A673 (cell line): ENCODE measurements around the gene GPR61. TPM values are rescaled to one million over a fixed set of nuclear protein-coding genes. Genes with fewer than 3 reads are reported as not detected.

Source experiments
- BruUV-seq: library from RNA; stranded (reverse); fragments of 400-500 nt; replicated peaks from 2 replicates; lab custom pipeline; 2021; lab: Mats Ljungman, UMichigan
- CTCF ChIA-PET: fragments of 300-600 bp; sonication (Branson Sonifier 250); formaldehyde crosslinking; loops from one replicate; lab custom pipeline; 2022; ENCODE audit warnings: antibody characterized with exemption; lab: Charles Lee
- POLR2A ChIA-PET: fragments of 300-600 bp; sonication (Branson Sonifier 250); formaldehyde crosslinking; loops from one replicate; lab custom pipeline; 2022; ENCODE audit warnings: antibody characterized with exemption; ENCODE audit not compliant: low non-redundant PET; lab: Charles Lee
- DNase-seq: peaks from one replicate; pipeline ENCODE4 v3.0.0-alpha.2; 2015; ENCODE audit warnings: low spot score
- H3K27ac ChIP-seq: fragments of 200-600 bp; sonication (generic); 2 replicates; pipeline ENCODE4 v1.5.1; 2016; ENCODE audit warnings: mixed run types, low read depth, mild to moderate bottlenecking, mixed read lengths, antibody characterized with exemption, low read length; ENCODE audit not compliant: poor library complexity, severe bottlenecking
- H3K27me3 ChIP-seq: fragments of 200-600 bp; sonication (generic); replicated peaks from 2 replicates; pipeline ENCODE4 v1.6.1; 2017; ENCODE audit warnings: mixed run types, low read depth, mild to moderate bottlenecking, mixed read lengths, antibody characterized with exemption, low read length; ENCODE audit not compliant: insufficient read depth, poor library complexity
- H3K36me3 ChIP-seq: fragments of 200-600 bp; sonication (generic); 2 replicates; pipeline ENCODE4 v1.6.1; 2016; ENCODE audit warnings: mixed run types, mild to moderate bottlenecking, mixed read lengths, antibody characterized with exemption, low read length; ENCODE audit not compliant: insufficient read depth, poor library complexity, severe bottlenecking
- H3K4me1 ChIP-seq: fragments of 200-600 bp; sonication (generic); 2 replicates; pipeline ENCODE4 v1.6.1; 2017; ENCODE audit warnings: mixed run types, mild to moderate bottlenecking, mixed read lengths, antibody characterized with exemption, low read length; ENCODE audit not compliant: insufficient read depth, poor library complexity, severe bottlenecking
- H3K4me3 ChIP-seq: fragments of 200-600 bp; sonication (generic); 2 replicates; pipeline ENCODE4 v1.5.1; 2016; ENCODE audit warnings: low read depth, mixed run types, mild to moderate bottlenecking, mixed read lengths, low read length; ENCODE audit not compliant: poor library complexity, severe bottlenecking
- H3K9me3 ChIP-seq: fragments of 200-600 bp; sonication (generic); 2 replicates; pipeline ENCODE4 v1.6.1; 2016; ENCODE audit warnings: mixed run types, low read depth, mild to moderate bottlenecking, mixed read lengths, antibody characterized with exemption, low read length; ENCODE audit not compliant: poor library complexity, severe bottlenecking
- EZH2 ChIP-seq: fragments of 200-600 bp; sonication (generic); IDR thresholded peaks from 2 replicates; pipeline ENCODE4 v1.6.1; 2017; ENCODE audit warnings: borderline replicate concordance, low read depth, mild to moderate bottlenecking, mixed read lengths, antibody characterized with exemption, low read length; ENCODE audit not compliant: poor library complexity, severe bottlenecking
- intact Hi-C: fragments of 100-400 bp; cut with micrococcal nuclease; formaldehyde crosslinking; loops from one replicate; pipeline ENCODE4 v1.10.0; 2022; ENCODE audit not compliant: unreplicated experiment
- total RNA-seq: library from RNA; stranded (reverse); gene quantifications from 2 replicates; pipeline ENCODE4 v1.2.3, GENCODE V29; 2021
- TF ChIP-seq, protein P1 (sequence below): fragments of 300-800, 200-600 bp; sonication (generic); conservative IDR thresholded peaks from 2 replicates; pipeline ENCODE4 v1.5.1; 2017; ENCODE audit warnings: low read depth, mild to moderate bottlenecking, antibody characterized with exemption, low read length, moderate library complexity, mixed read lengths

GPR61 gene
- total RNA-seq, 1 experiment from 2014 or later: not detected

GRCh38 chr1:109514846-109515245 lies 24.8 kb upstream of the GPR61 start:
- ChIA-PET CTCF (no interaction called here), POLR2A (no interaction called here)
- intact Hi-C loops: no loop called here
- H3K4me3 ChIP-seq: no peak overlapping the region
- no peaks in the 10 kb centered on the region for H3K9me3 ChIP-seq
- TF ChIP-seq EZH2: no peak
- TF ChIP-seq, protein P1, sequence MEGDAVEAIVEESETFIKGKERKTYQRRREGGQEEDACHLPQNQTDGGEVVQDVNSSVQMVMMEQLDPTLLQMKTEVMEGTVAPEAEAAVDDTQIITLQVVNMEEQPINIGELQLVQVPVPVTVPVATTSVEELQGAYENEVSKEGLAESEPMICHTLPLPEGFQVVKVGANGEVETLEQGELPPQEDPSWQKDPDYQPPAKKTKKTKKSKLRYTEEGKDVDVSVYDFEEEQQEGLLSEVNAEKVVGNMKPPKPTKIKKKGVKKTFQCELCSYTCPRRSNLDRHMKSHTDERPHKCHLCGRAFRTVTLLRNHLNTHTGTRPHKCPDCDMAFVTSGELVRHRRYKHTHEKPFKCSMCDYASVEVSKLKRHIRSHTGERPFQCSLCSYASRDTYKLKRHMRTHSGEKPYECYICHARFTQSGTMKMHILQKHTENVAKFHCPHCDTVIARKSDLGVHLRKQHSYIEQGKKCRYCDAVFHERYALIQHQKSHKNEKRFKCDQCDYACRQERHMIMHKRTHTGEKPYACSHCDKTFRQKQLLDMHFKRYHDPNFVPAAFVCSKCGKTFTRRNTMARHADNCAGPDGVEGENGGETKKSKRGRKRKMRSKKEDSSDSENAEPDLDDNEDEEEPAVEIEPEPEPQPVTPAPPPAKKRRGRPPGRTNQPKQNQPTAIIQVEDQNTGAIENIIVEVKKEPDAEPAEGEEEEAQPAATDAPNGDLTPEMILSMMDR: no peak
- no peak overlapping the region for H3K27ac ChIP-seq
- H3K4me1 ChIP-seq: peaks cover 7% of the 10 kb centered on the region
- no peak for DNase-seq
- no TSS peak for BruUV-seq
- H3K27me3 ChIP-seq: no peaks in the 10 kb centered on the region
- H3K36me3 ChIP-seq: no peaks in the 10 kb centered on the region

DNA sequence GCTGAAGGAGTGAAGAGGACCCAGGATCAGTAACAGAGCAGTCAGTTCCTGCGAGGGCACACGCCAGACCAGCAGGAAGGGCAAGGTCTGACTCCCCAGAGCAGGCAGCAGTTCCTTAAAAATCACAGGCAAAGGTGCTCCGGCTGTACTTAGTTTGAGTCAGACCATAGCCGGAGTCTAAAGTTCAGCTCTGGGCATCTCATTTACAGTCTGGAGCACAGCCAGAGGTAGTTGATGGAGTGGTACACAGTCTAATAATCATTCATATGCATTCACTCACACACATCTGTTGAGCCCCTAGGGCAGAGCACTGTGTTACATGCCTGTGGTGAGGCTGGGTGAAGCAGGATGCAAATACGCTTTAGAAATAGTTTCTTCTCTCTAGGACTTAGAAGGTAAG lies 22.8 kb upstream of the GPR61 start:
- no peaks in the 10 kb centered on the region for H3K27me3 ChIP-seq
- H3K36me3 ChIP-seq: no peaks in the 10 kb centered on the region
- intact Hi-C loops: no loop called here
- no peak overlapping the region for H3K4me3 ChIP-seq
- DNase-seq: no peak
- TF ChIP-seq EZH2: no peak
- TF ChIP-seq, protein P1: no peak
- POLR2A ChIA-PET: no interaction called here
- no peaks in the 10 kb centered on the region for H3K9me3 ChIP-seq
- H3K4me1 ChIP-seq: no peaks in the 10 kb centered on the region
- no peak overlapping the region for H3K27ac ChIP-seq
- BruUV-seq: no TSS peak
- CTCF ChIA-PET: no interaction called here

DNA sequence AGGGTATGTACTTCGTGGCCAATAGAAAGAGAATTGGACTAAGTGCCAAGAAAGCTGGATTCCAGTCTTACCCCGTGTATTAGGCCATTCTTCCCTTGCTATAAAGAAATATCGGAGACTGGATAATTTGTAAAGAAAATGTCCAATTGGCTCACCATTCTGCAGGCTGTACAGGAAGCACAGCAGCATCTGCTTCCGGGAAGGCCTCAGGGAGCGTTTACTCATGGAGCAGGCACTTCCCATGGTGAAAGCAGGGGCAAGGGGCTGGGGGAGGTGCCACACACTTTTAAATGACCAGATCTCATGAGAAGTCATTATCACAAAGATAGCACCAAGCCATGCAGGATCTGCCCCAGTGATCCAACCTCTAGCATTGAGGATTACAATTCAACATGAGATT lies 22.3 kb upstream of the GPR61 start:
- Histone ChIP-seq H3K27ac (no peak overlapping the region), H3K27me3 (no peaks in the 10 kb centered on the region), H3K9me3 (no peaks in the 10 kb centered on the region), H3K4me1 (no peaks in the 10 kb centered on the region), H3K36me3 (no peaks in the 10 kb centered on the region), H3K4me3 (no peak overlapping the region)
- TF ChIP-seq EZH2: no peak
- TF ChIP-seq, protein P1: no peak
- POLR2A ChIA-PET: no interaction called here
- intact Hi-C loops: no loop called here
- CTCF ChIA-PET: no interaction called here
- no TSS peak for BruUV-seq
- no peak for DNase-seq
